ENCODE data around the gene ZNF550. TPM values are rescaled to one million over a fixed set of nuclear protein-coding genes. Genes with fewer than 3 reads are reported as not detected.
A peak's percentile ranks its signal among the peaks of the same experiment; 100 is the strongest.

The ZNF550 gene
- total and polyA plus RNA-seq, 2 of the 13 experiments (the other 11 are each of a cell fraction or from before 2014, with no cell fraction given) = 8.6 to 9.1 TPM

DNA sequence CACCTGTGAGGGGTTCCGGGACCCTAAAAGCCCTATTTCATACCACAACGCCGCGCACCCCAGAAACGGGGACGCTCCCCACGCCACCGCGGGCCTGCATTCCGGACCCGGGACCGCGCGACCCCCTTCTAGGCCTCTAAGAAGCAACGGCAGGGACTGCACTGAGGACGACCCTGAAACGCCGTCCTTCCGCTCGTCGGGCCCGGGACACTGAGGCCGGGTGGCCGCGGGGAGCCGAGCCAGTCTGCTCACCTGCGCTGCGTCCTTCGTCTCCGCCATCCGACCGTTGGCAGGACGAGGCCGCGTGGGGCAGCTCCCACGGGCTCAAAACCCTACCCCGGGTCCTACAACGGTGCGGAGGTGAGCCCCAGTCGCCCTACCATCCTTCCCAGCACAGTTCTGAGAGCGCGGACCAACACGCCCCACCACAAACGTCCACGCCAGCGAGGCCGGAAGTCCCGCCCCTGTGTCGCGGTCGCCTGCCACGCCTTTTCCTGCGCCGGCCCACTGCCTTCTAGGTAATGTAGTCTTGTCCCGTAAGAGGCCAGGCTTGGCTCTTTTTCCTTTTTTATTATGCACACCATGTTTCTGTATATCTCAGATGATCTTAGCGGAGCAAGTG is at the start of gene ZNF550 (continued):
- TF ChIP-seq, protein P1, sequence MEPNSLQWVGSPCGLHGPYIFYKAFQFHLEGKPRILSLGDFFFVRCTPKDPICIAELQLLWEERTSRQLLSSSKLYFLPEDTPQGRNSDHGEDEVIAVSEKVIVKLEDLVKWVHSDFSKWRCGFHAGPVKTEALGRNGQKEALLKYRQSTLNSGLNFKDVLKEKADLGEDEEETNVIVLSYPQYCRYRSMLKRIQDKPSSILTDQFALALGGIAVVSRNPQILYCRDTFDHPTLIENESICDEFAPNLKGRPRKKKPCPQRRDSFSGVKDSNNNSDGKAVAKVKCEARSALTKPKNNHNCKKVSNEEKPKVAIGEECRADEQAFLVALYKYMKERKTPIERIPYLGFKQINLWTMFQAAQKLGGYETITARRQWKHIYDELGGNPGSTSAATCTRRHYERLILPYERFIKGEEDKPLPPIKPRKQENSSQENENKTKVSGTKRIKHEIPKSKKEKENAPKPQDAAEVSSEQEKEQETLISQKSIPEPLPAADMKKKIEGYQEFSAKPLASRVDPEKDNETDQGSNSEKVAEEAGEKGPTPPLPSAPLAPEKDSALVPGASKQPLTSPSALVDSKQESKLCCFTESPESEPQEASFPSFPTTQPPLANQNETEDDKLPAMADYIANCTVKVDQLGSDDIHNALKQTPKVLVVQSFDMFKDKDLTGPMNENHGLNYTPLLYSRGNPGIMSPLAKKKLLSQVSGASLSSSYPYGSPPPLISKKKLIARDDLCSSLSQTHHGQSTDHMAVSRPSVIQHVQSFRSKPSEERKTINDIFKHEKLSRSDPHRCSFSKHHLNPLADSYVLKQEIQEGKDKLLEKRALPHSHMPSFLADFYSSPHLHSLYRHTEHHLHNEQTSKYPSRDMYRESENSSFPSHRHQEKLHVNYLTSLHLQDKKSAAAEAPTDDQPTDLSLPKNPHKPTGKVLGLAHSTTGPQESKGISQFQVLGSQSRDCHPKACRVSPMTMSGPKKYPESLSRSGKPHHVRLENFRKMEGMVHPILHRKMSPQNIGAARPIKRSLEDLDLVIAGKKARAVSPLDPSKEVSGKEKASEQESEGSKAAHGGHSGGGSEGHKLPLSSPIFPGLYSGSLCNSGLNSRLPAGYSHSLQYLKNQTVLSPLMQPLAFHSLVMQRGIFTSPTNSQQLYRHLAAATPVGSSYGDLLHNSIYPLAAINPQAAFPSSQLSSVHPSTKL (CRISPR knock-in tag; IDR thresholded peaks at IDR 0.05) = peak; percentile 19; the same call in 1 of the 2 replicates
- peak; percentile 59; the same call in 1 of the 2 replicates for TF ChIP-seq ZBTB3 (CRISPR knock-in tag; IDR thresholded peaks at IDR 0.05; ENCODE audit: borderline replicate concordance, low read depth)
- no peak for TF ChIP-seq TEAD2 (CRISPR knock-in tag; IDR thresholded peaks at IDR 0.05)
- TF ChIP-seq SUZ12 (IDR thresholded peaks at IDR 0.05; ENCODE audit: low read depth, low read length) = peak; percentile 63
- TF ChIP-seq, protein P2, sequence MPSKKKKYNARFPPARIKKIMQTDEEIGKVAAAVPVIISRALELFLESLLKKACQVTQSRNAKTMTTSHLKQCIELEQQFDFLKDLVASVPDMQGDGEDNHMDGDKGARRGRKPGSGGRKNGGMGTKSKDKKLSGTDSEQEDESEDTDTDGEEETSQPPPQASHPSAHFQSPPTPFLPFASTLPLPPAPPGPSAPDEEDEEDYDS (CRISPR knock-in tag; IDR thresholded peaks at IDR 0.05) = peak; percentile 58; the same call in 1 of the 2 replicates
- peak; percentile 70; the same call in 1 of the 2 replicates for TF ChIP-seq MYC (CRISPR knock-in tag; IDR thresholded peaks at IDR 0.05; ENCODE audit: borderline replicate concordance)
- TF ChIP-seq, protein P3, sequence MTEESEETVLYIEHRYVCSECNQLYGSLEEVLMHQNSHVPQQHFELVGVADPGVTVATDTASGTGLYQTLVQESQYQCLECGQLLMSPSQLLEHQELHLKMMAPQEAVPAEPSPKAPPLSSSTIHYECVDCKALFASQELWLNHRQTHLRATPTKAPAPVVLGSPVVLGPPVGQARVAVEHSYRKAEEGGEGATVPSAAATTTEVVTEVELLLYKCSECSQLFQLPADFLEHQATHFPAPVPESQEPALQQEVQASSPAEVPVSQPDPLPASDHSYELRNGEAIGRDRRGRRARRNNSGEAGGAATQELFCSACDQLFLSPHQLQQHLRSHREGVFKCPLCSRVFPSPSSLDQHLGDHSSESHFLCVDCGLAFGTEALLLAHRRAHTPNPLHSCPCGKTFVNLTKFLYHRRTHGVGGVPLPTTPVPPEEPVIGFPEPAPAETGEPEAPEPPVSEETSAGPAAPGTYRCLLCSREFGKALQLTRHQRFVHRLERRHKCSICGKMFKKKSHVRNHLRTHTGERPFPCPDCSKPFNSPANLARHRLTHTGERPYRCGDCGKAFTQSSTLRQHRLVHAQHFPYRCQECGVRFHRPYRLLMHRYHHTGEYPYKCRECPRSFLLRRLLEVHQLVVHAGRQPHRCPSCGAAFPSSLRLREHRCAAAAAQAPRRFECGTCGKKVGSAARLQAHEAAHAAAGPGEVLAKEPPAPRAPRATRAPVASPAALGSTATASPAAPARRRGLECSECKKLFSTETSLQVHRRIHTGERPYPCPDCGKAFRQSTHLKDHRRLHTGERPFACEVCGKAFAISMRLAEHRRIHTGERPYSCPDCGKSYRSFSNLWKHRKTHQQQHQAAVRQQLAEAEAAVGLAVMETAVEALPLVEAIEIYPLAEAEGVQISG (CRISPR knock-in tag; IDR thresholded peaks at IDR 0.05) = peak; percentile 82
- TF ChIP-seq KDM6A (CRISPR knock-in tag; IDR thresholded peaks at IDR 0.05; ENCODE audit: low read depth) = no peak
- TF ChIP-seq NR2F2 (IDR thresholded peaks at IDR 0.05; ENCODE audit: borderline replicate concordance, low read depth) = no peak
- TF ChIP-seq NBN (conservative IDR thresholded peaks at IDR 0.05) = no peak
- TF ChIP-seq ZNF367 (CRISPR knock-in tag; IDR thresholded peaks at IDR 0.05; ENCODE audit: borderline replicate concordance) = no peak
- no peak for TF ChIP-seq ZC3H4 (CRISPR knock-in tag; IDR thresholded peaks at IDR 0.05; ENCODE audit: borderline replicate concordance)
- TF ChIP-seq, protein P4, sequence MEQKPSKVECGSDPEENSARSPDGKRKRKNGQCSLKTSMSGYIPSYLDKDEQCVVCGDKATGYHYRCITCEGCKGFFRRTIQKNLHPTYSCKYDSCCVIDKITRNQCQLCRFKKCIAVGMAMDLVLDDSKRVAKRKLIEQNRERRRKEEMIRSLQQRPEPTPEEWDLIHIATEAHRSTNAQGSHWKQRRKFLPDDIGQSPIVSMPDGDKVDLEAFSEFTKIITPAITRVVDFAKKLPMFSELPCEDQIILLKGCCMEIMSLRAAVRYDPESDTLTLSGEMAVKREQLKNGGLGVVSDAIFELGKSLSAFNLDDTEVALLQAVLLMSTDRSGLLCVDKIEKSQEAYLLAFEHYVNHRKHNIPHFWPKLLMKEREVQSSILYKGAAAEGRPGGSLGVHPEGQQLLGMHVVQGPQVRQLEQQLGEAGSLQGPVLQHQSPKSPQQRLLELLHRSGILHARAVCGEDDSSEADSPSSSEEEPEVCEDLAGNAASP (CRISPR knock-in tag; IDR thresholded peaks at IDR 0.05; ENCODE audit: borderline replicate concordance) = peak; percentile 23; the same call in 1 of the 2 replicates
- TF ChIP-seq ZNF788 (CRISPR knock-in tag; IDR thresholded peaks at IDR 0.05; ENCODE audit: borderline replicate concordance) = peak; percentile 71; the same call in 1 of the 2 replicates
- TF ChIP-seq THAP11 (CRISPR knock-in tag; IDR thresholded peaks at IDR 0.05) = peak; percentile 100
- TF ChIP-seq HMG20B (CRISPR knock-in tag; conservative IDR thresholded peaks at IDR 0.05) = no peak
- TF ChIP-seq, protein P5, sequence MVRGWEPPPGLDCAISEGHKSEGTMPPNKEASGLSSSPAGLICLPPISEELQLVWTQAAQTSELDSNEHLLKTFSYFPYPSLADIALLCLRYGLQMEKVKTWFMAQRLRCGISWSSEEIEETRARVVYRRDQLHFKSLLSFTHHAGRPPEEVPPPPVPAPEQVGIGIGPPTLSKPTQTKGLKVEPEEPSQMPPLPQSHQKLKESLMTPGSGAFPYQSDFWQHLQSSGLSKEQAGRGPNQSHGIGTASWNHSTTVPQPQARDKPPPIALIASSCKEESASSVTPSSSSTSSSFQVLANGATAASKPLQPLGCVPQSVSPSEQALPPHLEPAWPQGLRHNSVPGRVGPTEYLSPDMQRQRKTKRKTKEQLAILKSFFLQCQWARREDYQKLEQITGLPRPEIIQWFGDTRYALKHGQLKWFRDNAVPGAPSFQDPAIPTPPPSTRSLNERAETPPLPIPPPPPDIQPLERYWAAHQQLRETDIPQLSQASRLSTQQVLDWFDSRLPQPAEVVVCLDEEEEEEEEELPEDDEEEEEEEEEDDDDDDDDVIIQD (CRISPR knock-in tag; IDR thresholded peaks at IDR 0.05; ENCODE audit: low read depth) = no peak
- TF ChIP-seq, protein P6, sequence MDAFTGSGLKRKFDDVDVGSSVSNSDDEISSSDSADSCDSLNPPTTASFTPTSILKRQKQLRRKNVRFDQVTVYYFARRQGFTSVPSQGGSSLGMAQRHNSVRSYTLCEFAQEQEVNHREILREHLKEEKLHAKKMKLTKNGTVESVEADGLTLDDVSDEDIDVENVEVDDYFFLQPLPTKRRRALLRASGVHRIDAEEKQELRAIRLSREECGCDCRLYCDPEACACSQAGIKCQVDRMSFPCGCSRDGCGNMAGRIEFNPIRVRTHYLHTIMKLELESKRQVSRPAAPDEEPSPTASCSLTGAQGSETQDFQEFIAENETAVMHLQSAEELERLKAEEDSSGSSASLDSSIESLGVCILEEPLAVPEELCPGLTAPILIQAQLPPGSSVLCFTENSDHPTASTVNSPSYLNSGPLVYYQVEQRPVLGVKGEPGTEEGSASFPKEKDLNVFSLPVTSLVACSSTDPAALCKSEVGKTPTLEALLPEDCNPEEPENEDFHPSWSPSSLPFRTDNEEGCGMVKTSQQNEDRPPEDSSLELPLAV (CRISPR knock-in tag; conservative IDR thresholded peaks at IDR 0.05; ENCODE audit: low read depth) = no peak

All from HepG2 (cell line).